HG02759 (cell line): Measurements from ENCODE around the gene EBF4.

ENCODE experiments used
- ATAC-seq: cut with Tn5 transposase; IDR thresholded peaks from one replicate; pipeline ENCODE4 v1.9.1; 2021; ENCODE audit warnings: mild to moderate bottlenecking, moderate library complexity; ENCODE audit not compliant: unreplicated experiment

Gene EBF4

GRCh38 chr20:2793471-2793870, 100.9 kb downstream of the EBF4 start:
- no peak for ATAC-seq

GRCh38 chr20:2794202-2794748, 101.7 kb downstream of the EBF4 start:
- no peak for ATAC-seq

GRCh38 chr20:2794866-2795447, 102.4 kb downstream of the EBF4 start:
- no peak for ATAC-seq

GRCh38 chr20:2795451-2795850, 102.9 kb downstream of the EBF4 start:
- no peak for ATAC-seq

- no peak for ATAC-seq
These were observed 103.6 kb downstream of the EBF4 start for GRCh38 chr20:2796011-2796660.

GRCh38 chr20:2797136-2797983, 104.8 kb downstream of the EBF4 start:
- ATAC-seq, result no peak

GRCh38 chr20:2798095-2798805, 105.7 kb downstream of the EBF4 start:
- no peak for ATAC-seq

- ATAC-seq, result no peak
These were observed 106.2 kb downstream of the EBF4 start for GRCh38 chr20:2798814-2799213.

GRCh38 chr20:2799271-2799670, 106.7 kb downstream of the EBF4 start:
- ATAC-seq, result no peak

GRCh38 chr20:2799688-2800520, 107.3 kb downstream of the EBF4 start:
- ATAC-seq, result peak; percentile 27

- peak; percentile 58 for ATAC-seq
These were observed 108.1 kb downstream of the EBF4 start, which contains the start of gene CPXM1 for GRCh38 chr20:2800521-2801285. CPXM1 (minus strand) TSS chr20:2800627; CDS start chr20:2800572, 55 bp downstream.

- peak; percentile 10 for ATAC-seq
These were observed 108.7 kb downstream of the EBF4 start for GRCh38 chr20:2801286-2801728.

- no peak for ATAC-seq
These were observed 111.7 kb downstream of the EBF4 start for GRCh38 chr20:2804041-2804828.

- ATAC-seq, result no peak
These were observed 112.5 kb downstream of the EBF4 start for GRCh38 chr20:2804852-2805688.

GRCh38 chr20:2805689-2806350, 113.2 kb downstream of the EBF4 start:
- no peak for ATAC-seq

GRCh38 chr20:2806351-2806701, 113.7 kb downstream of the EBF4 start:
- ATAC-seq, result no peak

GRCh38 chr20:2807019-2807418, 114.4 kb downstream of the EBF4 start:
- no peak for ATAC-seq
